ENCODE data around the gene BSCL2. TPM values are rescaled to one million over a fixed set of nuclear protein-coding genes. Genes with fewer than 3 reads are reported as not detected.
A peak's percentile ranks its signal among the peaks of the same experiment; 100 is the strongest.

The BSCL2 gene
- polyA plus RNA-seq, 2 donors = 33.9 to 58.9 TPM

GRCh38 chr11:62649486-62649885 is 57.7 kb downstream of the BSCL2 start:
- Histone ChIP-seq H3K27ac (ENCODE audit: low read depth in 2 of 2, low read length in 1 of 2) (no peak overlapping the region), H3K4me3 (ENCODE audit: low read depth in 1 of 2, low read length in 2 of 2) (no peak overlapping the region), H3K36me3 (ENCODE audit: control insufficient read depth in 2 of 2, insufficient read depth in 2 of 2, low read length in 1 of 2) (peaks cover 10 to 25% of the 10 kb centered on the region in 2 donors), H3K27me3 (ENCODE audit: control insufficient read depth in 1 of 2, insufficient read depth in 2 of 2, low read length in 2 of 2) (no peaks in the 10 kb centered on the region), H3K9me3 (ENCODE audit: control insufficient read depth in 2 of 2, insufficient read depth in 1 of 2, low read depth in 1 of 2, low read length in 1 of 2) (no peaks in the 10 kb centered on the region), H3K4me1 (ENCODE audit: control insufficient read depth in 2 of 2, insufficient read depth in 2 of 2, low read length in 1 of 2) (peaks cover 0 to 11% of the 10 kb centered on the region in 2 donors)
- WGBS, 2 donors = 89 to 90% methylated on average over 11 of the region's 11 CpGs

GRCh38 chr11:62648967-62649364 is 58.3 kb downstream of the BSCL2 start:
- Histone ChIP-seq H3K4me3 (ENCODE audit: low read depth in 1 of 2, low read length in 2 of 2) (no peak overlapping the region), H3K36me3 (ENCODE audit: control insufficient read depth in 2 of 2, insufficient read depth in 2 of 2, low read length in 1 of 2) (peaks cover 10 to 25% of the 10 kb centered on the region in 2 donors), H3K27ac (ENCODE audit: low read depth in 2 of 2, low read length in 1 of 2) (no peak overlapping the region), H3K4me1 (ENCODE audit: control insufficient read depth in 2 of 2, insufficient read depth in 2 of 2, low read length in 1 of 2) (peaks cover 0 to 11% of the 10 kb centered on the region in 2 donors), H3K9me3 (ENCODE audit: control insufficient read depth in 2 of 2, insufficient read depth in 1 of 2, low read depth in 1 of 2, low read length in 1 of 2) (no peaks in the 10 kb centered on the region), H3K27me3 (ENCODE audit: control insufficient read depth in 1 of 2, insufficient read depth in 2 of 2, low read length in 2 of 2) (no peaks in the 10 kb centered on the region)
- 92% methylated on average over 10 to 11 of the region's 11 CpGs for WGBS, 2 donors

GRCh38 chr11:62648185-62648966 is 58.8 kb downstream of the BSCL2 start:
- peaks cover 0 to 11% of the 10 kb centered on the region in 2 donors for H3K4me1 ChIP-seq (ENCODE audit: control insufficient read depth in 2 of 2, insufficient read depth in 2 of 2, low read length in 1 of 2)
- no peak overlapping the region for H3K4me3 ChIP-seq (ENCODE audit: low read depth in 1 of 2, low read length in 2 of 2)
- no peaks in the 10 kb centered on the region for H3K27me3 ChIP-seq (ENCODE audit: control insufficient read depth in 1 of 2, insufficient read depth in 2 of 2, low read length in 2 of 2)
- no peaks in the 10 kb centered on the region for H3K9me3 ChIP-seq (ENCODE audit: control insufficient read depth in 2 of 2, insufficient read depth in 1 of 2, low read depth in 1 of 2, low read length in 1 of 2)
- WGBS, 2 donors = 90 to 91% methylated on average over 24 of the region's 24 CpGs
- H3K36me3 ChIP-seq (ENCODE audit: control insufficient read depth in 2 of 2, insufficient read depth in 2 of 2, low read length in 1 of 2) = peaks cover 10 to 25% of the 10 kb centered on the region in 2 donors
- no peak overlapping the region for H3K27ac ChIP-seq (ENCODE audit: low read depth in 2 of 2, low read length in 1 of 2)

- H3K27me3 ChIP-seq (ENCODE audit: control insufficient read depth in 1 of 2, insufficient read depth in 2 of 2, low read length in 2 of 2) = no peaks in the 10 kb centered on the region
- no peaks in the 10 kb centered on the region for H3K9me3 ChIP-seq (ENCODE audit: control insufficient read depth in 2 of 2, insufficient read depth in 1 of 2, low read depth in 1 of 2, low read length in 1 of 2)
- peaks cover 0 to 11% of the 10 kb centered on the region in 2 donors for H3K4me1 ChIP-seq (ENCODE audit: control insufficient read depth in 2 of 2, insufficient read depth in 2 of 2, low read length in 1 of 2)
- H3K36me3 ChIP-seq (ENCODE audit: control insufficient read depth in 2 of 2, insufficient read depth in 2 of 2, low read length in 1 of 2) = peaks cover 10 to 25% of the 10 kb centered on the region in 2 donors
- H3K4me3 ChIP-seq (ENCODE audit: low read depth in 1 of 2, low read length in 2 of 2) = no peak overlapping the region
- H3K27ac ChIP-seq (ENCODE audit: low read depth in 2 of 2, low read length in 1 of 2) = no peak overlapping the region
- 82 to 87% methylated on average over 6 of the region's 6 CpGs for WGBS, 2 donors
Measured at GRCh38 chr11:62647609-62648005, 59.6 kb downstream of the BSCL2 start.

- H3K9me3 ChIP-seq (ENCODE audit: control insufficient read depth in 2 of 2, insufficient read depth in 1 of 2, low read depth in 1 of 2, low read length in 1 of 2) = no peaks in the 10 kb centered on the region
- WGBS, 2 donors = 60% methylated on average over 32 of the region's 32 CpGs
- peak overlapping the region; percentile 74 for H3K27ac ChIP-seq (ENCODE audit: low read depth in 2 of 2, low read length in 1 of 2)
- H3K4me3 ChIP-seq (ENCODE audit: low read depth in 1 of 2, low read length in 2 of 2) = no peak overlapping the region
- H3K36me3 ChIP-seq (ENCODE audit: control insufficient read depth in 2 of 2, insufficient read depth in 2 of 2, low read length in 1 of 2) = peaks cover 10 to 25% of the 10 kb centered on the region in 2 donors
- H3K4me1 ChIP-seq (ENCODE audit: control insufficient read depth in 2 of 2, insufficient read depth in 2 of 2, low read length in 1 of 2) = peaks cover 0 to 11% of the 10 kb centered on the region in 2 donors
- no peaks in the 10 kb centered on the region for H3K27me3 ChIP-seq (ENCODE audit: control insufficient read depth in 1 of 2, insufficient read depth in 2 of 2, low read length in 2 of 2)
Measured at GRCh38 chr11:62646825-62647608, 60.2 kb downstream of the BSCL2 start.

GRCh38 chr11:62645946-62646824 is 61.0 kb downstream of the BSCL2 start, which contains the start of gene GANAB:
Gene GANAB (minus strand): TSS chr11:62646613. CDS start chr11:62646599, 14 bp downstream.
- peak within 1 kb of the TSS; percentile 90 to 94 for H3K27ac ChIP-seq (ENCODE audit: low read depth in 2 of 2, low read length in 1 of 2)
- 0% methylated on average over 67 to 73 of the region's 73 CpGs for WGBS, 2 donors
- H3K9me3 ChIP-seq (ENCODE audit: control insufficient read depth in 2 of 2, insufficient read depth in 1 of 2, low read depth in 1 of 2, low read length in 1 of 2) = no peaks in the 10 kb centered on the region
- H3K27me3 ChIP-seq (ENCODE audit: control insufficient read depth in 1 of 2, insufficient read depth in 2 of 2, low read length in 2 of 2) = no peaks in the 10 kb centered on the region
- peaks cover 0 to 11% of the 10 kb centered on the region in 2 donors for H3K4me1 ChIP-seq (ENCODE audit: control insufficient read depth in 2 of 2, insufficient read depth in 2 of 2, low read length in 1 of 2)
- peak within 1 kb of the TSS; percentile 82 to 85 for H3K4me3 ChIP-seq (ENCODE audit: low read depth in 1 of 2, low read length in 2 of 2)
- H3K36me3 ChIP-seq (ENCODE audit: control insufficient read depth in 2 of 2, insufficient read depth in 2 of 2, low read length in 1 of 2) = peaks cover 10 to 25% of the 10 kb centered on the region in 2 donors

- peaks cover 0 to 11% of the 10 kb centered on the region in 2 donors for H3K4me1 ChIP-seq (ENCODE audit: control insufficient read depth in 2 of 2, insufficient read depth in 2 of 2, low read length in 1 of 2)
- H3K36me3 ChIP-seq (ENCODE audit: control insufficient read depth in 2 of 2, insufficient read depth in 2 of 2, low read length in 1 of 2) = peaks cover 10 to 25% of the 10 kb centered on the region in 2 donors
- H3K27me3 ChIP-seq (ENCODE audit: control insufficient read depth in 1 of 2, insufficient read depth in 2 of 2, low read length in 2 of 2) = no peaks in the 10 kb centered on the region
- H3K9me3 ChIP-seq (ENCODE audit: control insufficient read depth in 2 of 2, insufficient read depth in 1 of 2, low read depth in 1 of 2, low read length in 1 of 2) = no peaks in the 10 kb centered on the region
- peak overlapping the region in 1 of 2 donors; percentile 94 for H3K27ac ChIP-seq (ENCODE audit: low read depth in 2 of 2, low read length in 1 of 2)
- WGBS, 2 donors = 12 to 13% methylated on average over 11 of the region's 11 CpGs
- H3K4me3 ChIP-seq (ENCODE audit: low read depth in 1 of 2, low read length in 2 of 2) = peak overlapping the region; percentile 82 to 85
Measured at GRCh38 chr11:62645671-62645945, 61.6 kb downstream of the BSCL2 start.

- Histone ChIP-seq H3K36me3 (ENCODE audit: control insufficient read depth in 2 of 2, insufficient read depth in 2 of 2, low read length in 1 of 2) (peaks cover 10 to 20% of the 10 kb centered on the region in 2 donors), H3K9me3 (ENCODE audit: control insufficient read depth in 2 of 2, insufficient read depth in 1 of 2, low read depth in 1 of 2, low read length in 1 of 2) (no peaks in the 10 kb centered on the region), H3K27ac (ENCODE audit: low read depth in 2 of 2, low read length in 1 of 2) (no peak overlapping the region), H3K4me1 (ENCODE audit: control insufficient read depth in 2 of 2, insufficient read depth in 2 of 2, low read length in 1 of 2) (peaks cover 0 to 11% of the 10 kb centered on the region in 2 donors), H3K27me3 (ENCODE audit: control insufficient read depth in 1 of 2, insufficient read depth in 2 of 2, low read length in 2 of 2) (no peaks in the 10 kb centered on the region), H3K4me3 (ENCODE audit: low read depth in 1 of 2, low read length in 2 of 2) (no peak overlapping the region)
- WGBS, 2 donors = 84% methylated on average over 8 of the region's 8 CpGs
Measured at GRCh38 chr11:62644220-62644619, 63.0 kb downstream of the BSCL2 start.

Measured in esophagus (tissue), 2 donors.